Measurements from ENCODE around the gene ZNF281.
"Not testable (repeated sequence)": the region's sequence is repeated elsewhere in the genome, so short reads cannot be mapped to it uniquely, and the experiment has no call there.

ZNF281 gene

DNA sequence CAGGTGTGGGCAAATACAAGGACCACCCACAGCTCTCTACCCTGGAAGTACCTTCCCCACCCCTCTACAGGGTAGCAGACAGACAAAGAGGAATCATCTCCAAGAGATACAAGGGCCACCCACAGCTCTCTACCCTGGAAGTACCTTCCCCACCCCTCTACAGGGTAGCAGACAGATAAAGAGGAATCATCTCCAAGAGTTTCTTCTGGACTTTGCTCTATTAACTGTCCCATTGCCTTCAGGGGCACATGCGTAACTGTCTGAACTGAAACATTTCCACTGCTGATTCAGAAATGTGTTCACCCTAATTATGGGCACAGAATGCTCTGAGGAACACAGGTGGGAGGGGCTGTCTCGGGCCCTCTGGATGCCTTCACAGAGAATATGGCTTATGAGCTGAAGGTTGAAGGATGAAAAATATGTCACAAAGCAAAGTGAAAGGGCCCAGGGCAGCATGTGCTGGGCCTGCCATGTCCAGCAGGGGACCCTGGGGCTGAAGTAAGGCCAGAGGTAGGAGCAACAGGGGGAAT, 43.9 kb downstream of the ZNF281 start:
- DNase-seq (ENCODE audit: low read depth in 3 of 3, low spot score in 1 of 3): no peak

DNA sequence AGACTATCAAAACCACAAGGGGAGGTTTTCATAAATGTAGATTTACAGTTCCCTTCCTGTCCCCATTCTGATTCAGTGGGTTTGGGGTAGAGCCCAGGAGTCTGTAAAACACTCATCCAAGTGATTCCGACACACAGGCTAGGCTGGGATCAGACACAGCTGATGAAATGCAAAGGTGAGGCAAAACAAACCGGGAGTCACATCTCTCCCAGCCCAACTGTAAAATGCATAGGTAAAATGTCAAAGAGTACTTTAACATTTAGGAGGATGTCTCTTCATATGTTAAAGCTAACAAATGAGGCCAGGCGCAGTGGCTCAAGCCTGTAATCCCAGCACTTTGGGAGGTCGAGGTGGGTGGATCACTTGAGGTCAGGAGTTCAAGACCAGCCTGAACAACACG, 45.0 kb downstream of the ZNF281 start:
- DNase-seq (ENCODE audit: low read depth in 3 of 3, low spot score in 1 of 3): no peak

DNA sequence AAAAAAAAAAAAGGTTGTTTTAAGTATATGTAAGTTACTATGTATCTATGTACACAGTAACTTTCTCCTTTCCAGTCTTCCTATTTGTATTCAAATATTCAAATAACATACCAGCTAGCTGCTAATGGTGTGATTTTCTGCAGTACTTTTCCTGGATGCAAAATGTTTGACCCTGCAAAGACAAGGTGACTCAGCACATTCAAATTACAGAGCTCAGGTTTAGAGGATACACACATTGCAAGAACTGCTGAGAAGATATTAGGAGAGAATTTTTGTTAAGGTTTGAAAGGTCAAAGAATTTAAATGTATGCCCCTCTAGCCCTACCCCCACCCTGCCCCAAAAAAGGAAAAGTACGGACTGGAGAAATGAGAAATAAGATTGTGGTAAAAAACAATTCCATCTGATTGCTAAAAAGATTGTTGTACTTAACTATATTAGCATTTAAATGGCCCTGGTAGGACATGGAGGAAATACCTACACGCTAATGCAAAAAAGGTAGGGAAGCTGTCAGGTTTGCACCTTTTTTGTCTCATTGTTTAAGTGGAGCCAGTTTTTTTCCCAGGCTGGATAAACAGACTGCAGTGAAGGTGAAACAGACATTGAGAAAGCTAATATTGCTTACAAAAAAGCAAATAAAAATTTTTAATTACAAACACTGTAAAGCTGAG, 45.6 kb downstream of the ZNF281 start:
- no peak for DNase-seq (ENCODE audit: low read depth in 3 of 3, low spot score in 1 of 3)

DNA sequence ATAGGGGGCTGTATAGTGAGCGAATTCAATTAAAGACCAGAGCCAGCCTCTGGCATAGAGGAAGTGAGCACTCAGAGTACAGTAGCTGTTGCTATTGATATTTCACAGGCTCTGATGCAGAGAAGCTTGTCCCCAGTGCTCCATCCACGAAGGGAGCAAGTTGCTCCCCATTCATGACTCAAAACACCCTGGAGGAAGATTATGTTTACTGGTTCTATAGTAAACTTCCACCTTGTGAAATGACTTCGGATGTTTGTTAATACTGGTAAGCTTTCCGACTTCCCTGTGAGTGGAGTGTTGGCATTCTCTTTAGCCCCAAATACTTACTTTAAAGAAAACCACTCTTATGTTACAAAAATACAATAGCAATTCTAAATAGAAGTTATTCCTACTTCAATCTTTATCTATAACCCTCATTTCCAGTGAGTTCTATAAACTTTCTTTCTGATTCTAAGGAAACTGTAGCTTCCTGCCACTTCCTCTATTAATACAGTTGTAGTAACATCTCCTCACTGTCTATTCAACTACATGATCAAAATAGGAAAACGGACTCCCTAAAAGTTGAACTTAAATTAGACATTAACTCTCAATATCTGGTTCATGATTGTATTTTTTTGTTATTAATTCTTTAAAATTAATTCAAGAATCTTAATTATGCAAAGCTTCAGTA, 46.4 kb downstream of the ZNF281 start:
- DNase-seq (ENCODE audit: low read depth in 3 of 3, low spot score in 1 of 3): no peak

DNA sequence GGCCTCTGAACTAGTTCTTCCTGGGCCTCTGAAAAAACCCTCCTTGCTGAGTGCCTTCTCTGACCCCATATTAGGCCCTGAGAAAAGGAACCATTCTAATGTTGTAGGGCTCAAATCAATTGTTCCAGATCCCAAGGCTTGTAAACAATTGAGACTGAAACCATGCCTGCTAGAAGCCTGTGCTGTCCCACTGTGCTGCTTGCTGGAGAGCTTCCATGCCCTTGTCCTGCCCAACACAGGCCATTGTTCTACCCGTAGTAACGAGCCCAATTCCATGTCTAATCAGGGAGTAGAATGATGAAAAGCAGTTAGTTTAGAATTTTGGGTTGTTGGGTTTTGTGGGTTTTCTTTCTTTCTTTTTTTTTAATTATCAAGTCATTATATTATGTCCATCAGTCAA, 47.4 kb downstream of the ZNF281 start:
- no peak for DNase-seq (ENCODE audit: low read depth in 3 of 3, low spot score in 1 of 3)

DNA sequence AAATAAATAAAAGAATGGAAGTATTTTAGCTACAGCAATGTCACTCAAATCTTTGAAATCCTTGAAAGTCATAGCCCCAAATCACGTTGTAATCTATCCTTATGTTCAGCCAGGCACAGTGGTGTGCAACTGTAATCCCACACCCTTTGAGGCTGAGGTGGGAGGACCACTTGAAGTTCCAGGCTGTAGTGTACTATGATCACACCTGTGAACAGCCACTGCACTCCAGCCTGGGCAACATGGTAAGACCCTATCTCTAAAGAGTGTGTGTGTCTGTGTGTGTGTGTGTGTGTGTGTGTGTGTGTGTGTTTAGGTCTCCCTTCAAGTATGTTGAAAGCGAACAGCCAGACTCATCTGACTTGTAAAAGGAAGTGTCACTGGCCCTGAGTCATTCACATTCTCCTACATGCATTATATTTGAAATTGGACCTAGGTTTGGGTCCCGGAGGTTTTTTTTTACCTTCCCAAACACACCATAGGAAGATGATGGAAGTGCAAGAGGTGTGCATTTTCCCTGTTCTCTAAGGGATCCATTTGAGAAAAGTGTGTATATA, 50.1 kb downstream of the ZNF281 start:
- DNase-seq (ENCODE audit: low read depth in 3 of 3, low spot score in 1 of 3): no peak

DNA sequence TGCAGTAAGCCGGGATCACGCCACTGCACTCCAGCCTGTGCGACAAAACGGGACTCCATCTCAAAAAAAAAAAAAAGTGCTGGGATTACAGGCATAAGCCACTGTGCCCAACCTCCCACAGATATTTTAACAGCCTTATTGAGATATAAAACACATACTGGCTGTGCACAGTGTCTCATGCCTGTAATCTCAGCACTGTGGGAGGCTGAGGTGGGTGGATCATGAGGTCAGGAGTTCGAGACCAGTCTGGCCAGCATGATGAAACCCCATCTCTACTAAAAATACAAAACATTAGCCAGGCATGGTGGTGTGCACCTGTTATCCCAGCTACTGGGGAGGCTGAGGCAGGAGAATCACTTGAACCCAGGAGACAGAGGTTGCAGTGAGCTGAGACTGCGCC, 51.9 kb downstream of the ZNF281 start:
- DNase-seq (ENCODE audit: low read depth in 3 of 3, low spot score in 1 of 3): not testable (repeated sequence)

DNA sequence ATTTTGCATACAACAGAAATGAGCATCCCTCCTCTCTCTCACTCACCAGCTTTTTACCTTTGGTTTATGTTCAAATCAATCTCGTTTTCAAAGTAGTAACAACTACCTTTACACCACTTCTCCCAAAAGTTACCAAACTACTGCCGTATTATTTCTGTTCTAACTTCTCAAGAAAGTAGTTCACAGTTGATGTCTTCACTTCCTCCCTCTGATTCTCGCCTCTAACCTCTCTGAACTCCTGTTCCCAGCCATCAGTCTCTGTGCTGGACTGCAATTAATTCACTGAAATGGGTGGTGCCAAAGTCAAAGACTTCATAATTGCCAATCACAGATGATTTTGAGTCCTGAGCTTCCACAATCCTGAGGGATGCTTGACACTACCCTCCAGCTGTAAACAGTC, 54.0 kb downstream of the ZNF281 start:
- no peak for DNase-seq (ENCODE audit: low read depth in 3 of 3, low spot score in 1 of 3)

All from stimulated activated CD4-positive, alpha-beta T cell treated with anti-CD3 and anti-CD28 coated beads, TNF-alpha, amount 100 ng/mL, for 1 hour (primary cell).